ENCODE results near the gene ZNF236.

ZNF236 gene

GRCh38 chr18:76994086-76994654, 171.8 kb downstream of the ZNF236 start:
- H3K27ac ChIP-seq, result no peak overlapping the region
- TF ChIP-seq ZFX (IDR thresholded peaks at IDR 0.05; ENCODE audit: borderline replicate concordance) (no peak), CTCF (IDR thresholded peaks at IDR 0.05) (no peak)

GRCh38 chr18:76995896-76996295, 173.5 kb downstream of the ZNF236 start:
- TF ChIP-seq CTCF (IDR thresholded peaks at IDR 0.05) (no peak), ZFX (IDR thresholded peaks at IDR 0.05; ENCODE audit: borderline replicate concordance) (no peak)
- no peak overlapping the region for H3K27ac ChIP-seq

- no peak overlapping the region for H3K27ac ChIP-seq
- TF ChIP-seq ZFX (IDR thresholded peaks at IDR 0.05; ENCODE audit: borderline replicate concordance) (no peak), CTCF (IDR thresholded peaks at IDR 0.05) (no peak)
These were observed 174.1 kb downstream of the ZNF236 start for GRCh38 chr18:76996429-76996828.

GRCh38 chr18:76997951-76998808, 175.8 kb downstream of the ZNF236 start:
- H3K27ac ChIP-seq, result no peak overlapping the region
- TF ChIP-seq ZFX (IDR thresholded peaks at IDR 0.05; ENCODE audit: borderline replicate concordance), result no peak

GRCh38 chr18:76999077-76999476, 176.7 kb downstream of the ZNF236 start:
- TF ChIP-seq CTCF (IDR thresholded peaks at IDR 0.05), result no peak
- TF ChIP-seq ZFX (IDR thresholded peaks at IDR 0.05; ENCODE audit: borderline replicate concordance), result no peak
- H3K27ac ChIP-seq, result no peak overlapping the region

GRCh38 chr18:77000527-77000926, 178.2 kb downstream of the ZNF236 start:
- TF ChIP-seq CTCF (IDR thresholded peaks at IDR 0.05) (peak; percentile 99), ZFX (IDR thresholded peaks at IDR 0.05; ENCODE audit: borderline replicate concordance) (no peak)

GRCh38 chr18:77001041-77001440, 178.7 kb downstream of the ZNF236 start:
- H3K27ac ChIP-seq, result no peak overlapping the region

More at GRCh38 chr18:77000527-77000926, 178.2 kb downstream of the ZNF236 start:
- H3K27ac ChIP-seq, result no peak overlapping the region

More at GRCh38 chr18:77001041-77001440, 178.7 kb downstream of the ZNF236 start:
- TF ChIP-seq ZFX (IDR thresholded peaks at IDR 0.05; ENCODE audit: borderline replicate concordance) (no peak), CTCF (IDR thresholded peaks at IDR 0.05) (no peak)

Data from 22Rv1 (cell line).